Tibial artery (tissue), 4 donors: Measurements from ENCODE around the gene PHACTR1.

Experiments
- DNase-seq, 2 donors: peaks; one replicate each; pipeline ENCODE4 v3.0.0-alpha.2; 2019
- H3K27ac ChIP-seq, 2 donors: fragments of 200-600 bp; sonication (generic) in 1 of 2; 1 replicate in 1 of 2; 2 replicates in 1 of 2; pipeline ENCODE4 v1.5.1; 2018 to 2019; ENCODE audit warnings: mild to moderate bottlenecking in 1 of 2
- H3K27me3 ChIP-seq, 2 donors: fragments of 200-600 bp; sonication (generic) in 1 of 2; one replicate each; pipeline versions ENCODE4 v1.5.1 to v1.6.0; 2016 to 2019
- H3K36me3 ChIP-seq, 3 donors: fragments of 200-600 bp; sonication (generic) in 2 of 3; one replicate each; pipeline ENCODE4 v1.5.1; 2016 to 2019; ENCODE audit warnings: mild to moderate bottlenecking in 2 of 3
- H3K4me1 ChIP-seq, 4 donors: fragments of 200-600 bp; sonication (generic) in 2 of 4; 1 replicate in 3 of 4; 2 replicates in 1 of 4; pipeline ENCODE4 v1.5.1; 2016 to 2019
- H3K4me3 ChIP-seq, 2 donors: fragments of 200-600 bp; sonication (generic) in 1 of 2; 1 replicate in 1 of 2; 2 replicates in 1 of 2; pipeline ENCODE4 v1.5.1; 2018 to 2019; ENCODE audit warnings: mild to moderate bottlenecking in 2 of 2
- H3K9me3 ChIP-seq, 3 donors: fragments of 200-600 bp; sonication (generic) in 1 of 3; one replicate each; pipeline ENCODE4 v1.5.1; 2016 to 2019
- CTCF ChIP-seq, 2 experiments: fragments of 200-600 bp in 1 of 2; fragments of 450-650 bp in 1 of 2; IDR thresholded peaks; one replicate each; pipeline ENCODE4 v1.5.1; 2017 to 2019; ENCODE audit warnings: antibody characterized with exemption in 2 of 2, mild to moderate bottlenecking in 1 of 2, moderate library complexity in 1 of 2
- intact Hi-C: fragments of 100-400 bp; cut with DNase I; formaldehyde crosslinking; loops from one replicate; pipeline ENCODE4 v1.15.0; 2023; ENCODE audit warnings: low total_unique reads

Gene PHACTR1

GRCh38 chr6:13165502-13166172 is 449.1 kb downstream of the PHACTR1 start:
- no peak for DNase-seq
- Histone ChIP-seq H3K9me3 (no peaks in the 10 kb centered on the region), H3K27me3 (no peaks in the 10 kb centered on the region), H3K4me1 (no peaks in the 10 kb centered on the region), H3K36me3 (no peaks in the 10 kb centered on the region), H3K27ac (no peak overlapping the region), H3K4me3 (no peak overlapping the region)
- no peak for TF ChIP-seq CTCF (IDR thresholded peaks at IDR 0.05)
- intact Hi-C loops, result no loop called here

- Histone ChIP-seq H3K27me3 (no peaks in the 10 kb centered on the region), H3K36me3 (no peaks in the 10 kb centered on the region), H3K27ac (no peak overlapping the region), H3K9me3 (no peaks in the 10 kb centered on the region), H3K4me1 (no peaks in the 10 kb centered on the region), H3K4me3 (no peak overlapping the region)
- no peak for TF ChIP-seq CTCF (IDR thresholded peaks at IDR 0.05)
- intact Hi-C loops, result no loop called here
- DNase-seq, result no peak
Measured at GRCh38 chr6:13166269-13166668, 449.7 kb downstream of the PHACTR1 start.

GRCh38 chr6:13166916-13167315 is 450.3 kb downstream of the PHACTR1 start:
- no peak for DNase-seq
- Histone ChIP-seq H3K9me3 (no peaks in the 10 kb centered on the region), H3K27me3 (no peaks in the 10 kb centered on the region), H3K4me1 (no peaks in the 10 kb centered on the region), H3K36me3 (no peaks in the 10 kb centered on the region), H3K4me3 (no peak overlapping the region), H3K27ac (no peak overlapping the region)
- intact Hi-C loops, result no loop called here
- no peak for TF ChIP-seq CTCF (IDR thresholded peaks at IDR 0.05)

- intact Hi-C loops, result no loop called here
- H3K27ac ChIP-seq, result no peak overlapping the region
- no peak for DNase-seq
- no peaks in the 10 kb centered on the region for H3K4me1 ChIP-seq
- H3K9me3 ChIP-seq, result no peaks in the 10 kb centered on the region
- H3K27me3 ChIP-seq, result no peaks in the 10 kb centered on the region
- no peaks in the 10 kb centered on the region for H3K36me3 ChIP-seq
- TF ChIP-seq CTCF (IDR thresholded peaks at IDR 0.05), result no peak
- H3K4me3 ChIP-seq, result no peak overlapping the region
Measured at GRCh38 chr6:13172291-13172690, 455.7 kb downstream of the PHACTR1 start.

- Histone ChIP-seq H3K4me3 (no peak overlapping the region), H3K4me1 (peaks cover 0 to 9% (median 3%) of the 10 kb centered on the region in 4 donors), H3K27ac (no peak overlapping the region), H3K36me3 (no peaks in the 10 kb centered on the region), H3K27me3 (no peaks in the 10 kb centered on the region), H3K9me3 (no peaks in the 10 kb centered on the region)
- intact Hi-C loops, result no loop called here
- no peak for DNase-seq
- TF ChIP-seq CTCF (IDR thresholded peaks at IDR 0.05), result no peak
Measured at GRCh38 chr6:13175087-13175486, 458.5 kb downstream of the PHACTR1 start.

GRCh38 chr6:13175759-13176158 is 459.2 kb downstream of the PHACTR1 start:
- DNase-seq, result no peak
- no peak for TF ChIP-seq CTCF (IDR thresholded peaks at IDR 0.05)
- Histone ChIP-seq H3K4me1 (peaks cover 0 to 9% (median 3%) of the 10 kb centered on the region in 4 donors), H3K9me3 (no peaks in the 10 kb centered on the region), H3K27me3 (no peaks in the 10 kb centered on the region), H3K36me3 (no peaks in the 10 kb centered on the region), H3K27ac (no peak overlapping the region), H3K4me3 (no peak overlapping the region)
- intact Hi-C loops, result no loop called here
